Kidney epithelial cell (primary cell): ENCODE measurements around the gene GPR89A. TPM values are rescaled to one million over a fixed set of nuclear protein-coding genes. Genes with fewer than 3 reads are reported as not detected.

Source experiments
- DNase-seq: peaks from one replicate; pipeline ENCODE4 v3.0.0-alpha.2; 2010; ENCODE audit warnings: low read depth
- H3K27me3 ChIP-seq: 2 replicates; pipeline ENCODE4 v1.6.0; 2011; ENCODE audit warnings: low read length; ENCODE audit not compliant: control insufficient read depth, insufficient read depth
- H3K36me3 ChIP-seq: 2 replicates; pipeline ENCODE4 v1.5.1; 2011; ENCODE audit warnings: low read length; ENCODE audit not compliant: control insufficient read depth, insufficient read depth
- H3K4me3 ChIP-seq: 2 replicates; pipeline ENCODE4 v1.5.1; 2011; ENCODE audit warnings: low read depth, mild to moderate bottlenecking, control low read depth, low read length
- total RNA-seq: library from RNA; depleted of rRNA; stranded (reverse); fragments of >200 nt; gene quantifications from 2 replicates; pipeline ENCODE4 v1.2.3, GENCODE V29; 2015
- TF ChIP-seq, protein P1 (sequence below): IDR thresholded peaks from 2 replicates; pipeline ENCODE4 v1.5.1; 2011; ENCODE audit warnings: mild to moderate bottlenecking, moderate library complexity, low read length, control low read depth, inconsistent platforms; ENCODE audit not compliant: insufficient read depth, poor library complexity, severe bottlenecking

Gene GPR89A
- total RNA-seq, 1 donor from 2014 or later: 22.3 TPM

DNA sequence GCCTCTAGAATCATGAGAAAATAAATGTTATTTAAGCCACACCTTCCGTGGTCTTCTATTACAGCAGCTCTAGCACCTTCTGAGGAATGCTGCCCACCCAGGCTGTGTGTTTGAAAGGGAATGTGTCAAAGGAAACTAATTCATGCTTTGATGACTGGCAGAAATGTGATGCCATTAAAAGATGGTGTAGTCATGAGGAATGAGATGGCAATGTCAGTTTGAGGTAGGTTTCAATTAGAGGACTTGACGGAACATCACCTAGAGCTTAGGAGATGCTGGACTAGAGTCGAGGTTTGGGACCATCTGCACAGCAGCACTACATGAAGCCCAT is 88.8 kb downstream of the GPR89A start:
- TF ChIP-seq, protein P1, sequence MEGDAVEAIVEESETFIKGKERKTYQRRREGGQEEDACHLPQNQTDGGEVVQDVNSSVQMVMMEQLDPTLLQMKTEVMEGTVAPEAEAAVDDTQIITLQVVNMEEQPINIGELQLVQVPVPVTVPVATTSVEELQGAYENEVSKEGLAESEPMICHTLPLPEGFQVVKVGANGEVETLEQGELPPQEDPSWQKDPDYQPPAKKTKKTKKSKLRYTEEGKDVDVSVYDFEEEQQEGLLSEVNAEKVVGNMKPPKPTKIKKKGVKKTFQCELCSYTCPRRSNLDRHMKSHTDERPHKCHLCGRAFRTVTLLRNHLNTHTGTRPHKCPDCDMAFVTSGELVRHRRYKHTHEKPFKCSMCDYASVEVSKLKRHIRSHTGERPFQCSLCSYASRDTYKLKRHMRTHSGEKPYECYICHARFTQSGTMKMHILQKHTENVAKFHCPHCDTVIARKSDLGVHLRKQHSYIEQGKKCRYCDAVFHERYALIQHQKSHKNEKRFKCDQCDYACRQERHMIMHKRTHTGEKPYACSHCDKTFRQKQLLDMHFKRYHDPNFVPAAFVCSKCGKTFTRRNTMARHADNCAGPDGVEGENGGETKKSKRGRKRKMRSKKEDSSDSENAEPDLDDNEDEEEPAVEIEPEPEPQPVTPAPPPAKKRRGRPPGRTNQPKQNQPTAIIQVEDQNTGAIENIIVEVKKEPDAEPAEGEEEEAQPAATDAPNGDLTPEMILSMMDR: no peak
- Histone ChIP-seq H3K4me3 (no peak overlapping the region), H3K36me3 (no peaks in the 10 kb centered on the region), H3K27me3 (no peaks in the 10 kb centered on the region)
- no peak for DNase-seq

GRCh38 chr1:145701306-145701862 is 93.6 kb downstream of the GPR89A start:
- no peak overlapping the region for H3K4me3 ChIP-seq
- TF ChIP-seq, protein P1: no peak
- H3K27me3 ChIP-seq: no peaks in the 10 kb centered on the region
- no peaks in the 10 kb centered on the region for H3K36me3 ChIP-seq
- no peak for DNase-seq

GRCh38 chr1:145702052-145702451 is 94.3 kb downstream of the GPR89A start:
- TF ChIP-seq, protein P1: no peak
- H3K4me3 ChIP-seq: no peak overlapping the region

GRCh38 chr1:145702826-145703225 is 95.0 kb downstream of the GPR89A start:
- Histone ChIP-seq H3K4me3 (no peak overlapping the region), H3K27me3 (no peaks in the 10 kb centered on the region), H3K36me3 (no peaks in the 10 kb centered on the region)
- TF ChIP-seq, protein P1: no peak
- DNase-seq: no peak

More at GRCh38 chr1:145702052-145702451, 94.3 kb downstream of the GPR89A start:
- H3K36me3 ChIP-seq: no peaks in the 10 kb centered on the region
- DNase-seq: no peak
- H3K27me3 ChIP-seq: no peaks in the 10 kb centered on the region

DNA sequence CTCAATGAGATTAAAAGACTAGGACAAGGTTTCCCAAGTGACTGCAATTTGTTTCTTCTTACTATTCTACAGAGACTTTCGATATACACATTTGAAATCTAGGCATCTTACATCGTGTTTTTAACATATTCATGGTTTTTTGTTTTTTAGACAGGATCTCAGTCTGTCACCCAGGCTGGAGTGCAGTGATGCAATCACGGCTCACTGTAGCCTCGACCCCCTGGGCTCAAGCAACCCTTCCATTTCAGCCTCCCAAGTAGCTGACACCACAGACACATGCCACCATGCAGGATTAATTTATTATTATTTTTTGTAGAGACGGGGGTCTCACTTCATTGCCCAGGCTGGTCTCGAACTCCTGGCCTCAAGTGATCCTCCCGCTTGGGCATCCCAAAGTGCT is 97.8 kb downstream of the GPR89A start:
- TF ChIP-seq, protein P1: no peak
- DNase-seq: no peak

GRCh38 chr1:145706086-145706664 is 98.4 kb downstream of the GPR89A start:
- DNase-seq: no peak
- Histone ChIP-seq H3K36me3 (no peaks in the 10 kb centered on the region), H3K27me3 (no peaks in the 10 kb centered on the region), H3K4me3 (no peak overlapping the region)
- TF ChIP-seq, protein P1: no peak

More for the DNA sequence above, 97.8 kb downstream of the GPR89A start:
- no peaks in the 10 kb centered on the region for H3K27me3 ChIP-seq
- no peaks in the 10 kb centered on the region for H3K36me3 ChIP-seq
- no peak overlapping the region for H3K4me3 ChIP-seq
